HepG2 (cell line): ENCODE measurements around the gene CSKMT. TPM values are rescaled to one million over a fixed set of nuclear protein-coding genes. Genes with fewer than 3 reads are reported as not detected.

ENCODE experiments used
- AGO1 ChIP-seq: fragments of 200-400 bp; formaldehyde crosslinking; IDR thresholded peaks from 2 replicates; pipeline ENCODE4 v1.6.1; 2017; ENCODE audit warnings: mild to moderate bottlenecking, low read depth, low read length, moderate library complexity; ENCODE audit not compliant: poor library complexity, severe bottlenecking
- CREM ChIP-seq, 2 experiments: sonication (generic) in 1 of 2; formaldehyde crosslinking in 1 of 2; IDR thresholded peaks; 2 replicates each; pipeline versions ENCODE4 v1.4.0 to v1.6.1; 2016 to 2020; ENCODE audit warnings: antibody characterized with exemption in 1 of 2, mild to moderate bottlenecking in 1 of 2, missing genetic modification reagents in 1 of 2
- EED ChIP-seq: sonication (generic); formaldehyde crosslinking; IDR thresholded peaks from 2 replicates; pipeline ENCODE4 v1.5.0; 2020; ENCODE audit warnings: mild to moderate bottlenecking, missing genetic modification reagents
- HOXA5 ChIP-seq: sonication (generic); formaldehyde crosslinking; IDR thresholded peaks from 2 replicates; pipeline ENCODE4 v1.4.0; 2020; ENCODE audit warnings: missing genetic modification reagents
- JARID2 ChIP-seq: sonication (generic); formaldehyde crosslinking; IDR thresholded peaks from 2 replicates; pipeline ENCODE4 v1.8.1; 2023; ENCODE audit warnings: missing genetic modification reagents, inconsistent platforms; ENCODE audit not compliant: insufficient replicate concordance
- MBD4 ChIP-seq: IDR thresholded peaks from 2 replicates; pipeline ENCODE4 v1.6.1; 2012; ENCODE audit warnings: low read length, inconsistent platforms, borderline replicate concordance
- MED1 ChIP-seq: sonication (generic); formaldehyde crosslinking; IDR thresholded peaks from 2 replicates; pipeline ENCODE4 v1.4.0; 2020; ENCODE audit warnings: missing genetic modification reagents
- NCOA5 ChIP-seq: sonication (generic); formaldehyde crosslinking; IDR thresholded peaks from 2 replicates; pipeline ENCODE4 v1.4.0; 2020; ENCODE audit warnings: missing genetic modification reagents
- POLR2A ChIP-seq, 2 experiments: IDR thresholded peaks; 2 replicates each; pipeline ENCODE4 v1.6.1; 2011; ENCODE audit warnings: low read depth in 2 of 2, low read length in 2 of 2, mild to moderate bottlenecking in 1 of 2, moderate library complexity in 1 of 2; ENCODE audit not compliant: insufficient read depth in 1 of 2
- POLR2G ChIP-seq: fragments of 200-400 bp; formaldehyde crosslinking; IDR thresholded peaks from 2 replicates; pipeline ENCODE4 v1.6.1; 2018; ENCODE audit warnings: mild to moderate bottlenecking, low read depth, low read length, moderate library complexity
- PTBP1 ChIP-seq: fragments of 200-400 bp; formaldehyde crosslinking; IDR thresholded peaks from 2 replicates; pipeline ENCODE4 v1.6.1; 2018; ENCODE audit warnings: low read length, low read depth; ENCODE audit not compliant: poor library complexity, severe bottlenecking
- RBFOX2 ChIP-seq: fragments of 200-400 bp; formaldehyde crosslinking; IDR thresholded peaks from 2 replicates; pipeline ENCODE4 v1.6.1; 2017; ENCODE audit warnings: low read depth, mild to moderate bottlenecking, low read length
- RBM22 ChIP-seq: fragments of 200-400 bp; formaldehyde crosslinking; optimal IDR thresholded peaks from 2 replicates; pipeline ENCODE3; 2017; ENCODE audit warnings: mild to moderate bottlenecking, low read length, moderate library complexity
- REXO4 ChIP-seq: sonication (generic); formaldehyde crosslinking; IDR thresholded peaks from 2 replicates; pipeline ENCODE4 v1.8.0; 2022; ENCODE audit warnings: missing genetic modification reagents, mild to moderate bottlenecking, borderline replicate concordance
- SPEN ChIP-seq: sonication (generic); formaldehyde crosslinking; IDR thresholded peaks from 2 replicates; pipeline ENCODE4 v1.5.1; 2020; ENCODE audit warnings: low read depth, mild to moderate bottlenecking, missing genetic modification reagents
- SRY ChIP-seq: sonication (generic); formaldehyde crosslinking; IDR thresholded peaks from 2 replicates; pipeline ENCODE4 v1.8.0; 2022; ENCODE audit warnings: mild to moderate bottlenecking, missing genetic modification reagents
- ZC3H4 ChIP-seq: sonication (generic); formaldehyde crosslinking; IDR thresholded peaks from 2 replicates; pipeline ENCODE4 v1.4.0; 2020; ENCODE audit warnings: missing genetic modification reagents, borderline replicate concordance
- ZNF143 ChIP-seq: sonication (generic); formaldehyde crosslinking; IDR thresholded peaks from 2 replicates; pipeline ENCODE4 v1.4.0; 2020; ENCODE audit warnings: missing genetic modification reagents
- ZNF296 ChIP-seq: sonication (generic); formaldehyde crosslinking; conservative IDR thresholded peaks from 2 replicates; pipeline ENCODE4 v1.5.0; 2020; ENCODE audit warnings: mild to moderate bottlenecking, missing genetic modification reagents
- ZNF3 ChIP-seq: IDR thresholded peaks from 2 replicates; pipeline ENCODE4 v1.7.0; 2017; ENCODE audit warnings: inconsistent platforms
- ZNF605 ChIP-seq: sonication (generic); formaldehyde crosslinking; IDR thresholded peaks from 2 replicates; pipeline ENCODE4 v1.8.0; 2022; ENCODE audit warnings: mild to moderate bottlenecking, missing genetic modification reagents
- ZNF891 ChIP-seq: sonication (generic); formaldehyde crosslinking; IDR thresholded peaks from 2 replicates; pipeline ENCODE4 v1.5.0; 2020; ENCODE audit warnings: mild to moderate bottlenecking, missing genetic modification reagents
- polyA plus RNA-seq, 8 experiments: library from polyadenylated mRNA; depleted of rRNA in 3 of 8; stranded (reverse) in 7 of 8; unstranded in 1 of 8; fragments of >200 nt; fragmentation: Illumina TruSeq in 4 of 8; extraction: Trizol in 4 of 8; gene quantifications; 2 replicates each; pipeline versions ENCODE4 v1.2.1 to v1.2.3, GENCODE V29; 2011 to 2016; ENCODE audit warnings: low read depth in 4 of 8, missing spikeins in 1 of 8, mixed read lengths in 1 of 8; ENCODE audit not compliant: insufficient read depth in 1 of 8
- total RNA-seq, 5 experiments: library from RNA; depleted of rRNA; stranded (reverse); fragments of >200 nt; fragmentation: Illumina TruSeq; extraction: Trizol; gene quantifications; 2 replicates each; pipeline ENCODE4 v1.2.3, GENCODE V29; 2016; ENCODE audit warnings: low read depth in 1 of 5
- TF ChIP-seq, protein P1 (sequence below): sonication (generic); formaldehyde crosslinking; IDR thresholded peaks from 2 replicates; pipeline ENCODE4 v1.5.0; 2020; ENCODE audit warnings: mild to moderate bottlenecking, low read depth, missing genetic modification reagents, borderline replicate concordance
- TF ChIP-seq, protein P2 (sequence below): sonication (generic); formaldehyde crosslinking; IDR thresholded peaks from 2 replicates; pipeline ENCODE4 v1.5.0; 2020; ENCODE audit warnings: missing genetic modification reagents
- TF ChIP-seq, protein P3 (sequence below): sonication (generic); formaldehyde crosslinking; IDR thresholded peaks from 2 replicates; pipeline ENCODE4 v1.5.1; 2020; ENCODE audit warnings: mild to moderate bottlenecking, missing genetic modification reagents, moderate library complexity

The CSKMT gene
- total and polyA plus RNA-seq, 2 of the 13 experiments (the other 11 are each of a cell fraction or from before 2014, with no cell fraction given), result 7.6 to 31.8 TPM

DNA sequence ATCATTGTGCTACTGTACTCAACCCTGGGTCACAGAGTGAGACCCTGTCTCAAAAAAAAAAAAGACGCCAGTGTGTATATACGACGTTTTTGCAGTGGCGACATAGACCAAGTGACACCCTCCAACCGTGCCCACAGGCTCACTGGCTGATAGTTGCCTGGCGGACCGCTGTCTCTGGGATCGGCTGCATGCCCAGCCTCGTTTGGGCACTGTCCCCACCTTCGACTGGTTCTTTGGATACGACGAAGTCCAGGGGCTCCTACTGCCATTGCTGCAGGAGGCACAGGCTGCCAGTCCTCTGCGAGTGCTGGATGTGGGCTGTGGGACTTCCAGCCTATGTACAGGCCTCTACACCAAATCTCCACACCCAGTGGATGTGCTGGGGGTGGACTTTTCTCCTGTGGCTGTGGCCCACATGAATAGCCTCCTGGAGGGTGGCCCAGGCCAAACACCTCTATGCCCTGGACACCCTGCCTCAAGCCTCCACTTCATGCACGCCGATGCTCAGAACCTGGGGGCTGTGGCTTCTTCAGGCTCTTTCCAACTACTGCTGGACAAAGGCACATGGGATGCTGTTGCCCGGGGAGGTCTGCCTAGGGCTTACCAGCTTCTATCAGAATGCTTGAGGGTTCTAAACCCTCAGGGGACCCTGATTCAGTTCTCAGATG, 1.3 kb downstream of the CSKMT start (continued):
- TF ChIP-seq POLR2A (IDR thresholded peaks at IDR 0.05; ENCODE audit: insufficient read depth in 1 of 2, low read depth in 2 of 2, low read length in 2 of 2) (peak; percentile 52 to 56; a peak in 3 of 4 replicates), ZNF296 (CRISPR knock-in tag) (0 out of 2 replicates have a peak, but pooled peaks have one; percentile 32), JARID2 (CRISPR knock-in tag) (peak; percentile 12), ZNF143 (CRISPR knock-in tag) (peak; percentile 37; the same call in 1 of the 2 replicates), POLR2G (peak; percentile 38), ZNF3 (CRISPR knock-in tag) (no peak), REXO4 (CRISPR knock-in tag) (no peak), MBD4 (peak; percentile 59; the same call in 1 of the 2 replicates), ZNF605 (CRISPR knock-in tag) (0 out of 2 replicates have a peak, but pooled peaks have one; percentile 51), PTBP1 (no peak), SPEN (peak; percentile 9; the same call in 1 of the 2 replicates), CREM (IDR thresholded peaks at IDR 0.05) (0 out of 2 replicates have a peak, but pooled peaks have one; percentile 3), CREM (CRISPR knock-in tag; IDR thresholded peaks at IDR 0.05) (no peak), MED1 (CRISPR knock-in tag) (peak; percentile 37; the same call in 1 of the 2 replicates), ZNF891 (CRISPR knock-in tag) (peak; percentile 60; the same call in 1 of the 2 replicates), EED (CRISPR knock-in tag) (0 out of 2 replicates have a peak, but pooled peaks have one; percentile 30), HOXA5 (CRISPR knock-in tag) (0 out of 2 replicates have a peak, but pooled peaks have one; percentile 54), ZC3H4 (CRISPR knock-in tag) (peak; percentile 67; the same call in 1 of the 2 replicates), RBM22 (peak; percentile 79), NCOA5 (CRISPR knock-in tag) (0 out of 2 replicates have a peak, but pooled peaks have one; percentile 74), SRY (CRISPR knock-in tag) (peak; percentile 69; the same call in 1 of the 2 replicates), RBFOX2 (no peak; the same call in 1 of the 2 replicates), AGO1 (peak; percentile 93)
- TF ChIP-seq, protein P1, sequence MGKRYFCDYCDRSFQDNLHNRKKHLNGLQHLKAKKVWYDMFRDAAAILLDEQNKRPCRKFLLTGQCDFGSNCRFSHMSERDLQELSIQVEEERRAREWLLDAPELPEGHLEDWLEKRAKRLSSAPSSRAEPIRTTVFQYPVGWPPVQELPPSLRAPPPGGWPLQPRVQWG (CRISPR knock-in tag), result no peak
- TF ChIP-seq, protein P2, sequence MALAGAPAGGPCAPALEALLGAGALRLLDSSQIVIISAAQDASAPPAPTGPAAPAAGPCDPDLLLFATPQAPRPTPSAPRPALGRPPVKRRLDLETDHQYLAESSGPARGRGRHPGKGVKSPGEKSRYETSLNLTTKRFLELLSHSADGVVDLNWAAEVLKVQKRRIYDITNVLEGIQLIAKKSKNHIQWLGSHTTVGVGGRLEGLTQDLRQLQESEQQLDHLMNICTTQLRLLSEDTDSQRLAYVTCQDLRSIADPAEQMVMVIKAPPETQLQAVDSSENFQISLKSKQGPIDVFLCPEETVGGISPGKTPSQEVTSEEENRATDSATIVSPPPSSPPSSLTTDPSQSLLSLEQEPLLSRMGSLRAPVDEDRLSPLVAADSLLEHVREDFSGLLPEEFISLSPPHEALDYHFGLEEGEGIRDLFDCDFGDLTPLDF (CRISPR knock-in tag), result 0 out of 2 replicates have a peak, but pooled peaks have one; percentile 12
- TF ChIP-seq, protein P3, sequence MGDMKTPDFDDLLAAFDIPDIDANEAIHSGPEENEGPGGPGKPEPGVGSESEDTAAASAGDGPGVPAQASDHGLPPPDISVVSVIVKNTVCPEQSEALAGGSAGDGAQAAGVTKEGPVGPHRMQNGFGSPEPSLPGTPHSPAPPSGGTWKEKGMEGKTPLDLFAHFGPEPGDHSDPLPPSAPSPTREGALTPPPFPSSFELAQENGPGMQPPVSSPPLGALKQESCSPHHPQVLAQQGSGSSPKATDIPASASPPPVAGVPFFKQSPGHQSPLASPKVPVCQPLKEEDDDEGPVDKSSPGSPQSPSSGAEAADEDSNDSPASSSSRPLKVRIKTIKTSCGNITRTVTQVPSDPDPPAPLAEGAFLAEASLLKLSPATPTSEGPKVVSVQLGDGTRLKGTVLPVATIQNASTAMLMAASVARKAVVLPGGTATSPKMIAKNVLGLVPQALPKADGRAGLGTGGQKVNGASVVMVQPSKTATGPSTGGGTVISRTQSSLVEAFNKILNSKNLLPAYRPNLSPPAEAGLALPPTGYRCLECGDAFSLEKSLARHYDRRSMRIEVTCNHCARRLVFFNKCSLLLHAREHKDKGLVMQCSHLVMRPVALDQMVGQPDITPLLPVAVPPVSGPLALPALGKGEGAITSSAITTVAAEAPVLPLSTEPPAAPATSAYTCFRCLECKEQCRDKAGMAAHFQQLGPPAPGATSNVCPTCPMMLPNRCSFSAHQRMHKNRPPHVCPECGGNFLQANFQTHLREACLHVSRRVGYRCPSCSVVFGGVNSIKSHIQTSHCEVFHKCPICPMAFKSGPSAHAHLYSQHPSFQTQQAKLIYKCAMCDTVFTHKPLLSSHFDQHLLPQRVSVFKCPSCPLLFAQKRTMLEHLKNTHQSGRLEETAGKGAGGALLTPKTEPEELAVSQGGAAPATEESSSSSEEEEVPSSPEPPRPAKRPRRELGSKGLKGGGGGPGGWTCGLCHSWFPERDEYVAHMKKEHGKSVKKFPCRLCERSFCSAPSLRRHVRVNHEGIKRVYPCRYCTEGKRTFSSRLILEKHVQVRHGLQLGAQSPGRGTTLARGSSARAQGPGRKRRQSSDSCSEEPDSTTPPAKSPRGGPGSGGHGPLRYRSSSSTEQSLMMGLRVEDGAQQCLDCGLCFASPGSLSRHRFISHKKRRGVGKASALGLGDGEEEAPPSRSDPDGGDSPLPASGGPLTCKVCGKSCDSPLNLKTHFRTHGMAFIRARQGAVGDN (CRISPR knock-in tag), result peak; percentile 52; the same call in 1 of the 2 replicates
